H1 (cell line): ENCODE measurements around the gene CBFA2T2. TPM values are rescaled to one million over a fixed set of nuclear protein-coding genes. Genes with fewer than 3 reads are reported as not detected.

ENCODE experiments used
- CTCF ChIA-PET: fragments of 300-600 bp; sonication (Branson Sonifier 250); formaldehyde crosslinking; loops from one replicate; lab custom pipeline; 2021; ENCODE audit not compliant: partially characterized antibody; lab: Charles Lee
- POLR2A ChIA-PET: fragments of 300-600 bp; sonication (Branson Sonifier 250); formaldehyde crosslinking; loops from one replicate; lab custom pipeline; 2021; ENCODE audit warnings: inconsistent platforms; ENCODE audit not compliant: partially characterized antibody; lab: Charles Lee
- DNase-seq, 2 experiments: peaks; one replicate each; pipeline versions ENCODE4 v3.0.0 to v3.0.0-alpha.2; 2010 to 2022; ENCODE audit warnings: low spot score in 2 of 2, low read depth in 1 of 2, mixed read lengths in 1 of 2
- FAIRE-seq: peaks from 2 replicates; lab custom pipeline; 2011; peaks lifted over from hg19 to GRCh38; lab: Jason Lieb, UNC
- H2AFZ ChIP-seq: 2 replicates; pipeline ENCODE4 v1.8.1; 2012; ENCODE audit warnings: low read length, inconsistent platforms
- H2AK5ac ChIP-seq: 2 replicates; pipeline ENCODE4 v1.6.1; 2013; ENCODE audit warnings: low read depth, low read length
- H2BK120ac ChIP-seq: replicated peaks from 2 replicates; pipeline ENCODE3; 2013; ENCODE audit warnings: low read depth, low read length, inconsistent platforms
- H2BK12ac ChIP-seq: 2 replicates; pipeline ENCODE4 v1.6.1; 2013; ENCODE audit warnings: low read depth, low read length
- H2BK15ac ChIP-seq: 2 replicates; pipeline ENCODE4 v1.6.1; 2013; ENCODE audit warnings: low read length
- H2BK20ac ChIP-seq: 2 replicates; pipeline ENCODE4 v1.6.1; 2013; ENCODE audit warnings: low read length
- H2BK5ac ChIP-seq: 2 replicates; pipeline ENCODE4 v1.6.1; 2013; ENCODE audit warnings: low read depth, low read length
- H3K14ac ChIP-seq: 2 replicates; pipeline ENCODE4 v1.6.1; 2013; ENCODE audit warnings: inconsistent platforms; ENCODE audit not compliant: insufficient read length
- H3K18ac ChIP-seq: 2 replicates; pipeline ENCODE4 v1.6.1; 2013; ENCODE audit warnings: low read length; ENCODE audit errors: extremely low read depth
- H3K23ac ChIP-seq: 2 replicates; pipeline ENCODE4 v1.6.1; 2013; ENCODE audit warnings: inconsistent platforms; ENCODE audit not compliant: insufficient read length
- H3K23me2 ChIP-seq: 2 replicates; pipeline ENCODE4 v1.6.1; 2013; ENCODE audit warnings: low read depth, low read length
- H3K27ac ChIP-seq: 2 replicates; pipeline ENCODE4 v1.6.1; 2011; ENCODE audit warnings: low read depth, low read length, inconsistent platforms
- H3K27me3 ChIP-seq, 4 experiments: replicated peaks in 1 of 4; 1 replicate in 1 of 4; 2 replicates in 3 of 4; pipeline versions ENCODE4 v1.6.1 to v1.8.1; 2011 to 2013; ENCODE audit warnings: low read length in 3 of 4, mild to moderate bottlenecking in 3 of 4, inconsistent platforms in 2 of 4, mixed read lengths in 2 of 4, moderate library complexity in 1 of 4; ENCODE audit not compliant: control insufficient read depth in 3 of 4, insufficient read depth in 3 of 4; ENCODE audit errors: extremely low read depth in 1 of 4
- H3K36me3 ChIP-seq, 4 experiments: 2 replicates each; pipeline versions ENCODE4 v1.6.1 to v1.8.1; 2011 to 2013; ENCODE audit warnings: mild to moderate bottlenecking in 4 of 4, low read length in 3 of 4, moderate library complexity in 2 of 4, control low read depth in 1 of 4, inconsistent platforms in 1 of 4; ENCODE audit not compliant: insufficient read depth in 4 of 4, control insufficient read depth in 2 of 4
- H3K4ac ChIP-seq: replicated peaks from 2 replicates; pipeline ENCODE3; 2013; ENCODE audit warnings: low read length, low read depth, mixed read lengths, inconsistent platforms; ENCODE audit not compliant: insufficient read length
- H3K4me1 ChIP-seq, 4 experiments: replicated peaks in 1 of 4; 1 replicate in 1 of 4; 2 replicates in 3 of 4; pipeline versions ENCODE4 v1.6.1 to v1.8.1; 2011 to 2013; ENCODE audit warnings: low read length in 3 of 4, inconsistent platforms in 2 of 4, mixed read lengths in 1 of 4; ENCODE audit not compliant: insufficient read depth in 4 of 4, control insufficient read depth in 3 of 4
- H3K4me2 ChIP-seq, 2 experiments: 2 replicates each; pipeline versions ENCODE4 v1.6.1 to v1.8.1; 2011 to 2013; ENCODE audit warnings: low read depth in 2 of 2, low read length in 2 of 2, control low read depth in 1 of 2, inconsistent platforms in 1 of 2, mild to moderate bottlenecking in 1 of 2; ENCODE audit not compliant: insufficient read depth in 1 of 2
- H3K4me3 ChIP-seq, 4 experiments: fragments of 200-600, 300-600 bp in 1 of 4; sonication (generic), shearing (Covaris generic), sonication (Bioruptor Twin) in 1 of 4; 2 replicates each; pipeline versions ENCODE4 v1.5.1 to v1.8.1; 2011 to 2016; ENCODE audit warnings: low read length in 4 of 4, low read depth in 3 of 4, control low read depth in 2 of 4, inconsistent platforms in 2 of 4, mild to moderate bottlenecking in 2 of 4, mixed read lengths in 1 of 4, moderate library complexity in 1 of 4; ENCODE audit not compliant: insufficient read depth in 2 of 4; ENCODE audit errors: extremely low read depth in 1 of 4
- H3K56ac ChIP-seq: replicated peaks from 2 replicates; pipeline ENCODE3; 2013; ENCODE audit warnings: low read depth, mild to moderate bottlenecking, mixed read lengths, low read length, inconsistent platforms; ENCODE audit not compliant: insufficient read length
- H3K79me1 ChIP-seq: 2 replicates; pipeline ENCODE4 v1.6.1; 2013; ENCODE audit warnings: low read depth, low read length, control low read depth
- H3K79me2 ChIP-seq, 2 experiments: 2 replicates each; pipeline versions ENCODE4 v1.6.1 to v1.8.1; 2012 to 2013; ENCODE audit warnings: low read length in 2 of 2, mild to moderate bottlenecking in 2 of 2, inconsistent platforms in 1 of 2; ENCODE audit not compliant: insufficient read depth in 2 of 2, control insufficient read depth in 1 of 2
- H3K9ac ChIP-seq, 4 experiments: replicated peaks in 1 of 4; 1 replicate in 1 of 4; 2 replicates in 3 of 4; pipeline versions ENCODE4 v1.6.1 to v1.8.1; 2011 to 2013; ENCODE audit warnings: low read depth in 3 of 4, low read length in 3 of 4, control low read depth in 2 of 4, mild to moderate bottlenecking in 2 of 4, moderate library complexity in 2 of 4, inconsistent platforms in 1 of 4; ENCODE audit errors: extremely low read depth in 1 of 4
- H3K9me3 ChIP-seq, 2 experiments: 2 replicates each; pipeline versions ENCODE4 v1.6.1 to v1.8.1; 2012 to 2013; ENCODE audit warnings: mild to moderate bottlenecking in 2 of 2, moderate library complexity in 2 of 2, control low read depth in 1 of 2, inconsistent platforms in 1 of 2, low read depth in 1 of 2, low read length in 1 of 2, mixed read lengths in 1 of 2; ENCODE audit not compliant: insufficient read depth in 2 of 2
- H4K20me1 ChIP-seq, 2 experiments: replicated peaks in 1 of 2; 2 replicates each; pipeline versions ENCODE3 to v1.8.1; 2011 to 2013; ENCODE audit warnings: inconsistent platforms in 2 of 2, low read length in 2 of 2, mild to moderate bottlenecking in 1 of 2; ENCODE audit not compliant: insufficient read depth in 2 of 2, control insufficient read depth in 1 of 2
- H4K5ac ChIP-seq: 2 replicates; pipeline ENCODE4 v1.6.1; 2013; ENCODE audit warnings: low read length, low read depth, mixed read lengths, inconsistent platforms; ENCODE audit not compliant: insufficient read length
- H4K8ac ChIP-seq: 2 replicates; pipeline ENCODE4 v1.8.0; 2013; ENCODE audit warnings: mild to moderate bottlenecking, moderate library complexity, low read length, inconsistent platforms; ENCODE audit not compliant: insufficient read depth; ENCODE audit errors: extremely low read depth
- H4K91ac ChIP-seq: replicated peaks from 2 replicates; pipeline ENCODE3; 2013; ENCODE audit warnings: low read length, mixed read lengths, inconsistent platforms; ENCODE audit not compliant: insufficient read length
- GTF2F1 ChIP-seq: IDR thresholded peaks from 2 replicates; pipeline ENCODE4 v1.6.1; 2012; ENCODE audit warnings: low read depth, low read length, improper control_type of control experiment, borderline replicate concordance
- HDAC6 ChIP-seq: IDR thresholded peaks from one replicate; pipeline ENCODE4 v1.7.1; 2012; ENCODE audit warnings: low read depth, mild to moderate bottlenecking, inconsistent platforms, low read length, moderate library complexity
- NANOG ChIP-seq: IDR thresholded peaks from 2 replicates; pipeline ENCODE4 v1.6.1; 2011; ENCODE audit warnings: low read length, low read depth, mild to moderate bottlenecking, inconsistent platforms; ENCODE audit not compliant: insufficient read depth, poor library complexity, severe bottlenecking
- PHF8 ChIP-seq: fragments of 200-600 bp; sonication (generic); conservative IDR thresholded peaks from 2 replicates; pipeline ENCODE4 v1.7.1; 2012; ENCODE audit warnings: low read depth, mild to moderate bottlenecking, inconsistent platforms, low read length, moderate library complexity
- SIRT6 ChIP-seq: IDR thresholded peaks from one replicate; pipeline ENCODE4 v1.7.1; 2012; ENCODE audit warnings: low read length, inconsistent platforms
- SIX5 ChIP-seq: IDR thresholded peaks from 2 replicates; pipeline ENCODE4 v1.6.1; 2011; ENCODE audit warnings: mild to moderate bottlenecking, low read depth, low read length
- TEAD4 ChIP-seq: IDR thresholded peaks from 2 replicates; pipeline ENCODE4 v1.6.1; 2012; ENCODE audit warnings: low read depth, low read length, inconsistent platforms, mixed read lengths
- ZNF274 ChIP-seq: IDR thresholded peaks from 2 replicates; pipeline ENCODE4 v1.7.0; 2012; ENCODE audit warnings: low read length, borderline replicate concordance; ENCODE audit errors: extremely low read depth
- WGBS, 2 experiments: shearing (Covaris generic) in 1 of 2; methylation state at CpG; one replicate each; pipeline versions ENCODE4 v1.1.6 to v1.1.7; 2013 to 2015; ENCODE audit warnings: low lambda C conversion rate in 2 of 2, mixed read lengths in 2 of 2, inconsistent platforms in 1 of 2, low coverage in 1 of 2, missing lambda C conversion rate in 1 of 2; ENCODE audit not compliant: insufficient replicate concordance in 2 of 2, insufficient coverage in 1 of 2, insufficient read length in 1 of 2; ENCODE audit errors: extremely low coverage in 1 of 2, missing lambda C conversion rate in 1 of 2; 5-methylcytosine and 5-hydroxymethylcytosine counted together
- polyA plus RNA-seq, 7 experiments: library from polyadenylated mRNA; depleted of rRNA in 3 of 7; stranded (reverse) in 5 of 7; unstranded in 2 of 7; fragments of >200 nt in 5 of 7; fragments of 200-250 nt in 2 of 7; gene quantifications; 1 replicate in 5 of 7; 2 replicates in 1 of 7; 4 replicates in 1 of 7; pipeline versions ENCODE4 v1.2.1 to v1.2.3, GENCODE V29; 2011 to 2013; ENCODE audit warnings: missing spikeins in 2 of 7, mixed read lengths in 2 of 7
- total RNA-seq: library from RNA; stranded (reverse); fragmentation: NEBNext Ultra II Directional; extraction: Animal tissue kit (Norgen Biotek cat#: 25700); gene quantifications from 2 replicates; pipeline ENCODE4 v1.2.1, GENCODE V29; 2021
- TF ChIP-seq, protein P1 (sequence below), 3 experiments: IDR thresholded peaks; 1 replicate in 2 of 3; 2 replicates in 1 of 3; pipeline versions ENCODE4 v1.5.1 to v1.6.1; 2011; ENCODE audit warnings: low read length in 3 of 3, mild to moderate bottlenecking in 3 of 3, inconsistent platforms in 2 of 3, low read depth in 1 of 3, moderate library complexity in 1 of 3; ENCODE audit not compliant: insufficient read depth in 1 of 3; ENCODE audit errors: control extremely low read depth in 1 of 3

CBFA2T2 gene
- total and polyA plus RNA-seq, 2 of the 8 experiments (the other 6 are each of a cell fraction or from before 2014, with no cell fraction given), result 11.6 to 12.9 TPM

DNA sequence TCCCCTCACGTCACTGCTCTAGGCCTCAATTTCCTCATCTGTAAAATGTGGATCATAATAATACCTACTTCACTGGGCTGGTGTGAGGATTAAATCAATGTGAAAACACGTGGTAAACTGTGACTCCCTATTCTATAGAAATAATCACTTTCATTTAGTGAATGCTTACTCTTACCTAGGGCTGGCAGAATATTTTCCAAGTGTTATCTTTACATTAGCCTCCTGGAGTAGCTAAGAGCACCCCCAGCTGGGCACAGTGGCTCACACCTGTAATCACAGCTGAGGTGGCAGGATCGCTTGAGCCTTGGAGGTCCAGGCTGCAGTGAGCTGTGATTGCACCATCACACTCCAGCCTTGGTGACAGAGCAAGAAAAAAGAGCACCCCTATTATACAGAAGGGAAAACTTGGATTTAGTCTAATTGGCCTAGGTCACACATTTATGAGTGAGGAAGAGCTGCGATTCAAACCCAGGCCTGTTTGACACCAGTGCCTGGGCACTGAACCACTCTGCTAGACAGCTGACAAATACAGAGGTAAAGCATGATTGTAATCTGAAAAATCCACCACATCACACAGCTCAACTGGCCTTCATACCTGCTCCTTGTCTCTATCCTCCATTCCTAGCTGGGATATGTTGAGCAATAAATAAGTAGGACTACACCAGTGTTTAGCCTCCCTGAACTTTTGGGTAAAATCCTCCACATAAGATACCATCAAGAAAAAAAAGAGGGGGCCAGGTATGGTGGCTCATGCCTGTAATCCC is 44.9 kb upstream of the CBFA2T2 start:
- H4K5ac ChIP-seq, result no peak overlapping the region
- H3K23ac ChIP-seq, result no peak overlapping the region
- no peak overlapping the region; the same call in 1 of the 2 replicates for H2BK5ac ChIP-seq
- peak overlapping the region in 3 of 4 experiments; percentile 28 to 71 (median 32); a peak in 5 of 8 replicates for H3K4me3 ChIP-seq
- H3K14ac ChIP-seq, result no peak overlapping the region
- peak overlapping the region; percentile 86 to 100 for H3K4me2 ChIP-seq
- H2BK20ac ChIP-seq, result no peak overlapping the region
- H3K56ac ChIP-seq, result no peak overlapping the region
- H3K4ac ChIP-seq, result no peak overlapping the region
- H3K9ac ChIP-seq, result no peak overlapping the region
- 47% methylated on average over 4 of the region's 4 CpGs; no CpG with 5 or more reads in 1 of the 2 experiments for WGBS, 2 experiments
- no peaks in the 10 kb centered on the region; a peak in 1 of 4 replicates for H3K9me3 ChIP-seq
- no peaks in the 10 kb centered on the region for H3K79me1 ChIP-seq
- H4K20me1 ChIP-seq, result peaks cover 0 to 4% of the 10 kb centered on the region in 2 experiments
- H3K4me1 ChIP-seq, result peaks cover 0 to 7% (median 3%) of the 10 kb centered on the region in 4 experiments; a peak in 4 of 7 replicates
- H2BK120ac ChIP-seq, result no peak overlapping the region
- no peak overlapping the region for H2BK15ac ChIP-seq
- H3K18ac ChIP-seq, result no peak overlapping the region
- H2AFZ ChIP-seq, result 0 out of 2 replicates have a peak overlapping the region, but pooled peaks have one; percentile 58
- H3K27me3 ChIP-seq, result peaks cover 3 to 18% (median 15%) of the 10 kb centered on the region in 4 experiments
- H3K36me3 ChIP-seq, result no peaks in the 10 kb centered on the region
- DNase-seq, result no peak
- no peak overlapping the region for H2AK5ac ChIP-seq
- ChIA-PET POLR2A (interaction anchor here (1.0 to 1.4 kb wide), 5 partner anchors 8 to 218 kb away, joined by 3 to 4 read pairs (median 3); no protein-coding TSS in a partner anchor), CTCF (interaction anchor here (0.7 to 1.9 kb wide), 9 partner anchors 8 to 216 kb away, joined by 3 to 5 read pairs (median 3); no protein-coding TSS in a partner anchor)
- no peak overlapping the region for H4K91ac ChIP-seq
- no peak overlapping the region for H4K8ac ChIP-seq
- H3K23me2 ChIP-seq, result peaks cover 6% of the 10 kb centered on the region; the same call in 1 of the 2 replicates
- no peak overlapping the region for H2BK12ac ChIP-seq
- no peaks in the 10 kb centered on the region for H3K79me2 ChIP-seq
- H3K27ac ChIP-seq, result no peak overlapping the region
- FAIRE-seq, result no peak
- TF ChIP-seq TEAD4 (no peak), ZNF274 (no peak), GTF2F1 (no peak), HDAC6 (no peak), PHF8 (no peak), NANOG (no peak), SIX5 (no peak), SIRT6 (no peak)
- TF ChIP-seq, protein P1, sequence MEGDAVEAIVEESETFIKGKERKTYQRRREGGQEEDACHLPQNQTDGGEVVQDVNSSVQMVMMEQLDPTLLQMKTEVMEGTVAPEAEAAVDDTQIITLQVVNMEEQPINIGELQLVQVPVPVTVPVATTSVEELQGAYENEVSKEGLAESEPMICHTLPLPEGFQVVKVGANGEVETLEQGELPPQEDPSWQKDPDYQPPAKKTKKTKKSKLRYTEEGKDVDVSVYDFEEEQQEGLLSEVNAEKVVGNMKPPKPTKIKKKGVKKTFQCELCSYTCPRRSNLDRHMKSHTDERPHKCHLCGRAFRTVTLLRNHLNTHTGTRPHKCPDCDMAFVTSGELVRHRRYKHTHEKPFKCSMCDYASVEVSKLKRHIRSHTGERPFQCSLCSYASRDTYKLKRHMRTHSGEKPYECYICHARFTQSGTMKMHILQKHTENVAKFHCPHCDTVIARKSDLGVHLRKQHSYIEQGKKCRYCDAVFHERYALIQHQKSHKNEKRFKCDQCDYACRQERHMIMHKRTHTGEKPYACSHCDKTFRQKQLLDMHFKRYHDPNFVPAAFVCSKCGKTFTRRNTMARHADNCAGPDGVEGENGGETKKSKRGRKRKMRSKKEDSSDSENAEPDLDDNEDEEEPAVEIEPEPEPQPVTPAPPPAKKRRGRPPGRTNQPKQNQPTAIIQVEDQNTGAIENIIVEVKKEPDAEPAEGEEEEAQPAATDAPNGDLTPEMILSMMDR (IDR thresholded peaks at IDR 0.05; ENCODE audit: control extremely low read depth in 1 of 3, insufficient read depth in 1 of 3, low read depth in 1 of 3, low read length in 3 of 3), result peak; percentile 17 to 42 (median 37); a peak in 2 of 4 replicates
